ENCODE measurements around the gene COLGALT1.
"Not testable (repeated sequence)": the region's sequence is repeated elsewhere in the genome, so short reads cannot be mapped to it uniquely, and the experiment has no call there.

COLGALT1 gene

DNA sequence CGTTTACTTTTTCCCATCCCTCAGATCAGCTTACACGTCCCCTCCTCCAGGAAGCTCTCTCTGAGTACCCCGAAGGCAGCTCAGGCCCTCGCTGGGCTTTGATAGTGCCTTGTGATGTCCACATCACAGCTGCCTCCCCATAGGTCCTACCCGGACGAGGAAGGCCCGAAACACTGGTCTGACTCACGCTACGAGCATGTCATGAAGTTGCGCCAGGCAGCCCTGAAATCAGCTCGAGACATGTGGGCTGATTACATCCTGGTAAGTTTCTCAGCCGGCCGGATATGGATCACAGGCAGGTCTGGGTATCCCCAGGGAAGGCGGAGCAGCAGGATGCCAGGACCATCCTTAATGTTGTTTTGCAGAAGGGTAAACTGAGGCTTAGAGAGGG, 4.8 kb downstream of the COLGALT1 start:
- DNase-seq (ENCODE audit: low read depth in 2 of 2): no peak

DNA sequence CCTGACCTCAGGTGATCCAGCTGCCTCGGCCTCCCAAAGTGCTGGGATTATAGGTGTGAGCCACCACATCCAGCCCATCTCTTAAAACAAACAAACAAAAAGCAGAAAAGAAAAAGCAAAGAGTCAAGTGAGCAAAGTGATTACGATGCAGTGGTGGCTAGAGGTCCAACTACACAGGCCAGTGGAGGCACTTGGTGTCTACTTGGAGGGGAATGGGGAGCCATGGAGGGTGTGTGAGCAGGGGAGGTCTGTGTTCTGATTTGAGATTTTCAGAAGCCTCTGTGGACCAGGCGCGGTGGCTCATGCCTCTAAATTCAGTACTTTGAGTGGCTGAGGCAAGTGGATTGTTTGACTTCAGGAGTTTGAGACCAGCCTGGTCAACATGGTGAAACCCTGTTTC, 6.6 kb downstream of the COLGALT1 start:
- DNase-seq (ENCODE audit: low read depth in 2 of 2): no peak

DNA sequence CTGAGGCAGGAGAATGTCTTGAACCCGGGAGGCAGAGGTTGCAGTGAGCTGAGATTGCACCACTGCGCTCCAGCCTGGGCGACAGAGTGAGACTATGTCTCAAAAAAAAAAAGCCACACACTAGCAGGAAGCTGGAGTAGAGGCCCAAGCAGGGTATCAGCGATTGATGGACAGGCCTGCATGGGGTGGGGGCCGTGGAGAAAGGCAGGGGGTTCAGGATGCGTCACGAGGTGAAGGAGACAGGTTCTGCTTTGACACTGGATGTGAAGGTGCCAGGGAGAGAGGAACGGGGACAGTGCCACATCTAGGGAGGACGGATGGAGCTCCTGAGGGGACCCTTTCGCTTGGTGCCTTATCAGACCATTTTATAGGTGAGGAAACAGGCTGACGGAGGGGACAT, 7.1 kb downstream of the COLGALT1 start:
- no peak for DNase-seq (ENCODE audit: low read depth in 2 of 2)

DNA sequence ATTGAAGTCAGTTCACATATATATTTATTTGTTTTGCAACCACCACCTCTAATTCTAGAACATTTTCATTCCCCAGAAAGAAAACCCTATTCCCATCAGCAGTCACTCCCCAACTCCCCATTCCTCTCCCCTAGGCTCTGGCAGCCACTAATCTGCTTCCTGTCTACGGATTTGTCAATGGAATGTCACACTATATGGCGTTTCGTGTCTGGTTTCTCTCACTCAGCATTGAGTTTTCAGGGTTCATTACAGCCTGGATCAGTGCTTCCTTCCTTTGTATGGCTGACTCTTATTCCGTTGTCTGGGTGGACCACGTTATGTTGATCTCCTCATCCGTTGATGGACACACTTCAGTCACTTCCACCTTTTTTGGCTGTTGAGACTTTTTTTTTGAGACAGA, 9.3 kb downstream of the COLGALT1 start:
- no peak for DNase-seq (ENCODE audit: low read depth in 2 of 2)

DNA sequence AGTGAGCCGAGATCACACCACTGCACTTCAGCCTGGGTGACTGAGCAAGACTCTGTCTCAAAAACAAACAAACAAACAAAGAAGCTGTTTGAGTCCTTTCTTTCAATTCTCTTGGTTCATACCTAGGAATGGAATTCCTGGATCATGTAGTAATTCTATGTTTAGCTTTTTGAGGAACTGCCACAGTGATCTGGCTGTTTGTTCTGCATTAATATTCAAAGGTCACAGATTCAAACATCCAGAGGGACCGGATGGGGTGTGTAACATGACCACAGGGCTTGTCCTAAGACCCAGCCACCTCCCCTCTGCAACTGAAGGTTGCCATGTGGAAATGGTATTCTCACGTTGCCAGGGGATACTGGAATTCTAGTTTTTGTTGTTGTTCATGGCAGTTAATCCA, 10.2 kb downstream of the COLGALT1 start:
- no peak for DNase-seq (ENCODE audit: low read depth in 2 of 2)

DNA sequence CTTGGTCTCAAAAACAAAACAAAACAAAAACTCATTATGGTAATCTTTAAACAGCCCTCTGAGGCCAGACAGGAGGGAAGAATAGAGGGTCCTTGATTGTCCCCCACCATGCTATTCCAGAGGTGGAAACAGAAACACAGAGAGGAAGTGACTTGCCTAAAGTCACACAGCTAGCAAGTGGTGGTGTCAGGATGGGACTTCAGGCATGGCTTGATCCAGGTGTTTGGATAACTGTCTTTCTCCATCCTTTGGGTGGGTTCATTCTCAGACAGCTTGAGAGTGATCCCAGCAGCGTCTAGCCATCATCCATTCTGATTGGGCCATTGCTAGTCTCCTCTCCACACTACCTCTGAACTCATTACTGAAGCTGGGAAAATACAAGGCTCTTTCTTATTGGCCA, 12.5 kb downstream of the COLGALT1 start:
- no peak for DNase-seq (ENCODE audit: low read depth in 2 of 2)

DNA sequence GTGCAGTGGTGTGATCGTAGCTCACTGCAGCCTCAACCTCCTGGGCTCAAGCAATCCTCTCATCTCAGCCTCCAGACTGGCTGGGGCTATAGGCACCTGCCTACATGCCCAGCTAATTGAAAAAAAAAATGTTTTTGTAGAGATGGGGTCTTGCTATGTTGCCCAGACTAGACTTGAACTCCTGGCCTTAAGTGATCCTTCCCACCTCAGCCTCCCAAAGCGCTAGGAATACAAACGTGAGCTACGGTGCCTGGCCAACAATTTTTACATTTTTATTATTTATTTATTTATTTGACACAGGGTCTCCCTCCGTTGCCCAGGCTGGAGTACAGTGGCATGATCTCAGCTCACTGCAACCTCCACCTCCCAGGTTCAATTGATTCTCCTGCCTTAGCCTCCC, 14.8 kb downstream of the COLGALT1 start:
- not testable (repeated sequence) for DNase-seq (ENCODE audit: low read depth in 2 of 2)

DNA sequence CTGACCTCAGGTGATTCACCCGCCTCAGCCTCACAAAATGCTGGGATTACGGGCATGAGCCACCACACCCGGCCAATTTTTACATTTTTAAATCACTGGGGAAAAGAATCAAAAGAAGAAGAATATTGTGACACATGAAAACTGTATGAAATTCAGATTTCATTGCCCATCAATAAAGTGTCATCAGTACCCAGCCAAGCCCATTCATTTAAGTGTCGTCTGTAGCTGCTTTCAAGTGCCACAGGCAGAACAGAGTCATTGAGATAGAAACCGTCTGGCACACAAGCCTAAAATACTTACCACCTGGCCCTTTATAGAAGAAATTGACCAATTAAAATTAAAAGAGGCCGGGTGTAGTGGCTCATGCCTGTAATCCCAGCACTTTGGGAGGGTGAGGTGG, 15.3 kb downstream of the COLGALT1 start:
- DNase-seq (ENCODE audit: low read depth in 2 of 2): no peak

DNA sequence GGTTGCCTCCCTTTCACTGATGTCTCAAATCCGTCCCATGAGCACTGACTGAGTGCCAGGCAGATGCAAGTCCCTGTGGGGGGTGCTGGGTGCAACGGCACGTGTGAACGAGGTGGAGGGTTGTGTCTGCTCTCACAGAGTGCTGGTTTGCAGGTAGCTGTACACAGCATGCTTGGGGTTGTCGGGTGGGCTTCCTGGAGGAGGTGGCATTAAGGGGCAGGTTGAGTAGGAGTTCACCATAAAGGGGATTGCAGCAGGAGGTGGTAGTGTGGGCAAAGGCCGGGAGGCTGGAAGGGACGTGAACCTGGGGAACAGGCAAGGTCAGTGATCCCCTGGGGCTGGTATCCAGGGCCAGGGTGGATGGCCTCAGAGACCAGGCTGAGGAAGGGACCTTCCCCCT, 17.2 kb downstream of the COLGALT1 start:
- DNase-seq (ENCODE audit: low read depth in 2 of 2): no peak

DNA sequence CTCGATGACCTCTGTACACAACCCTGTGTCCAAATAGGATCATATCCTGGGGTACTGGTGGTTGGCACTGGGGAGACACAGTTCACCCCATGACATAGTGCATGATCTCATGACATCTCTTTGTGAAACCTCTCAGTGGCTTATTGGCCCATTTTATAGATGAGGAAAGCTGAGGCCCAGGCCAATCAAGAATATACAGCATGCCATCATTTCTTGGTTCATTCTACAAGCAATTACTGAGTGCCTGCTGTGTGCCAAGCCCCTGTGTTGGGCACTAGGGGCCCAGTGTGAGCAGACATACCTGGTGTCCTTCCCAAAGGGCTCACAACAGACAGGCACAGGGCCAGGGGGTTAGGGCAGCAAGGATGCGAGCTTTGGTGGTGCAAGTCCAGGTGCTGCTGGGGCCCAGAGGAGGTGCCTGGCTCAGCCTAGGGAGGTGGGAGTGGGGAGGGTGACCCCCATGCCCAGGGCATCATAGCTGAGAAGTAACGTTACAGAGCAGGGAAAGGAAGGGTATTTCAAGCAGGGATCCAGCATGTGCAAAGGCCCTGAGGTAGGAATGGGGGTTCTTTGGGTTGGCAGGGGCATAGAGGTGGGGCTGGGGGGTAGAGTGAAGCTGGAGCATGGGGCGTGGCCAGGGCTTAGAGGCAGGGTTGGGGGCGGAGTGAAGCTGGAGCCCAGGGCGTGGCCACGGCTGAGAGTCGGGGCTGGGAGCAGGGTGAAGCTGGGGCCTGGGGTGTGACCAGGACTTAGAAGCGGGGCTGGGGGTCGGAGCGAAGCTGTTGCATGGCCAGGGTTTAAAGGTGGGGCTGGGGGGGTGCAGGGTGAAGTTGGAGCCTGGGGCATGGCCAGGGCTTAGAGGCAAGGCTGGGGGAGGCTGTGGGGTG, 20.7 kb downstream of the COLGALT1 start:
- no peak for DNase-seq (ENCODE audit: low read depth in 2 of 2)

DNA sequence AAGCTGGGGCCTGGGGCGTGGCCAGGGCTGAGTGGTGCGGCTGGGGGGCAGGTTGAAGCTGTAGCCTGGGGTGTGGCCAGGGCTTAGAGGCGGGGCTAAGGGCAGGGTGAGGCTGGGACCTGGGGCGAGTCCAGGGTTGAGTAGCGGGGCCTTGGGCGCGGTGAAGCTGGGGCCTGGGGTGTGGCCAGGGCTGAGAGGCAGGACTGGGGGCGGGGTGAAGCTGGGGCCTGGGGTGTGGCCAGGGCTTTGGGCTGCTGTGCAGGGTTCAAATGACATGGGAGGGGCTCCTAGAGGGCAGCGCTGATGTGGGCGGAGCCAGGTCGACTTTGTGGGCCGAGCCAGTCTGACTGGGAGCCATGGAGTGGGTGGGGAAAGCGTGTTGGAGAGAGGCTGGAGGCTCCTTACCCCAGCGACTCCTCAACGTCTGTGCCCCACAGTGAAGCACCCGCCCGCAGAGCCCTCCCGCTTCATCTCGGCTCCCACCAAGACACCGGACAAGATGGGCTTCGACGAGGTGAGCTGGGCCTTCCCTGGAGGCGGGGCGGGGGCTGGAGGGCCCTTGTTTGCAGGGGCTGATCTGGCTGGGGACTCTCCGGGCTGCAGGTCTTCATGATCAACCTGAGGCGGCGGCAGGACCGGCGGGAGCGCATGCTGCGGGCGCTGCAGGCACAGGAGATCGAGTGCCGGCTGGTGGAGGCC, 21.5 kb downstream of the COLGALT1 start:
- peak in 1 of 2 donors; percentile 46 for DNase-seq (ENCODE audit: low read depth in 2 of 2)

DNA sequence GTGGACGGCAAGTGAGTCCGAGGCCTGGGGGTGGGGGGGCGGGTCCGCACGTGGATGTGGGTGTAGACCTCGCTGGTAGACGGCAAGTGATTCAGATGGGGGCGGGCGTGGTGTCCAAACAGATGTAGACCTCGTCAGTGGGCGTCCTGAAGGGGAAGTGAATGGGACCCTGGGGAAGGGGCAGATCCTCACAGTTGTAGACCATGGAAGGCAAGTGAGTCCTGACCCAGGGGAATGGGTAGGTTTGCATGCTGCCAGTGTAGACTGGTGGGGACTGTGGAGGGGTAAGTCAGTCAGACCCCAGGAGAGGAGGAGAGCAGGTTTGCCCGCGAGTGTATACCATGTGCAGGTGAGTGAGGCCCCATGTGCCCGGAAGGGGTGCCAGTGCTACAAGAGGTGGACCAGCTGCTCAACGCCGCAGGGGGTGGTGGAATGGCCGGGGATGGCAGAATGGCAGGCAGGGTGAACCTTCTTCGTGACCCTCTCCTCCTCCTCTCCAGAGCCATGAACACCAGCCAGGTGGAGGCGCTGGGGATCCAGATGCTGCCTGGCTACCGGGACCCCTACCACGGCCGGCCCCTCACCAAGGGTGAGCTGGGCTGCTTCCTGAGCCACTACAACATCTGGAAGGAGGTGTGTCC, 22.1 kb downstream of the COLGALT1 start:
- DNase-seq (ENCODE audit: low read depth in 2 of 2): no peak

DNA sequence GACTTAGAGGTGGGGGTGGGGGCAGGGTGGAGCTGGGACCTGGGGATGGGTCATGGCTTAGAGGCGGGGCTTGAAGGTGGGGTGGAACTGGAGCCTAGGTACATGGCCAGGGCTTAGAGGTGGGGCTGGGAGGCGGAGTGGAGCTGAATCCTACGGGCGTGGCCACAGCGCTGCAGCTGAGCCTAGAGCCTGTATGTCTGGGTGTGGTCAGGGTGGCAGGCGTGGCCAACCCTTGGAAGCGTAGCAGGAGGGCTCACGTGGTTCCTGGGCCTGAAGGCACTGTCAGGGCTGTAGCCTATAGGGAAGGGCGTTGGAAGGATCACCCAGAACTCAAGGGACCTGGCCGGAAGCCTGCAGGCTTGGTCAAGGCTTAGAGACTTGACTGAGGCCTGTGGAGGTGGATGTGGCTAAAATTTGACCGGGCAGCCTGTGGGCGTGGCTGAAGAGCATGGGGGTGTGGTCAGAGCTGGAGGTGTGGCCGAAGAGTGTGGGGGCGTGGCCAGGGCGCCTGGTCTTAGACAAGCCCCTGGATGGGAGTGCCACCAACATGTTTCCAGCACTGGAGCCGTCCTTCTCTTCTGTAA, 24.3 kb downstream of the COLGALT1 start:
- peak; percentile 34 to 36 for DNase-seq (ENCODE audit: low read depth in 2 of 2)

DNA sequence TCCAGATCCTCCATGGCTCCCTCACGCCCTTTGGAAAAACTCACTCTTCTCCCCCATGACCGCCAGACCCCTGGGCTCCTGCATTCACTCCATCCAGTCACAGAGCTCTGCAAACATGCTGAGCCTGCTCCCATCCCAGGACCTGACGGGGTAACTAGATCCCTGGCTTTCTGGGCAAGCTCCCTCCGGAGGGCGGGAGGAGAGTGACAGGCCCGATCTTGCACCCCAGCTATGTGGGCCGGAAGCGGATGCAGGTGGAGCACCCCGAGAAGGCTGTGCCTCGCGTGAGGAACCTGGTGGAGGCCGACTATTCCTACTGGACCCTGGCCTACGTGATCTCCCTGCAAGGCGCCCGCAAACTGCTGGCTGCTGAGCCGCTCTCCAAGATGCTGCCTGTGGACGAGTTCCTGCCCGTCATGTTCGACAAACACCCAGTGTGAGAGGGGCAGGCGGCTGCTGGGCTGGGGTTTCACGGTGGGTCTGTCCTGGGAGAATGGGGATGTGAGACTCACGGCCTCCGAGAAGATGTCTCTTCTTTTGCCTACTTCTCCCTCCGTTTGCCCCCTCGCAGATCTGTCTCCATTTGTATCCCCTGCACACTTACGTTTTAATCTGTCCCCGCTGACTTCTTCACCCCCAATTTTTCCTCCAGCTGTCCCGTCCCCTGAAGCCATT, 25.2 kb downstream of the COLGALT1 start:
- DNase-seq (ENCODE audit: low read depth in 2 of 2): no peak

DNA sequence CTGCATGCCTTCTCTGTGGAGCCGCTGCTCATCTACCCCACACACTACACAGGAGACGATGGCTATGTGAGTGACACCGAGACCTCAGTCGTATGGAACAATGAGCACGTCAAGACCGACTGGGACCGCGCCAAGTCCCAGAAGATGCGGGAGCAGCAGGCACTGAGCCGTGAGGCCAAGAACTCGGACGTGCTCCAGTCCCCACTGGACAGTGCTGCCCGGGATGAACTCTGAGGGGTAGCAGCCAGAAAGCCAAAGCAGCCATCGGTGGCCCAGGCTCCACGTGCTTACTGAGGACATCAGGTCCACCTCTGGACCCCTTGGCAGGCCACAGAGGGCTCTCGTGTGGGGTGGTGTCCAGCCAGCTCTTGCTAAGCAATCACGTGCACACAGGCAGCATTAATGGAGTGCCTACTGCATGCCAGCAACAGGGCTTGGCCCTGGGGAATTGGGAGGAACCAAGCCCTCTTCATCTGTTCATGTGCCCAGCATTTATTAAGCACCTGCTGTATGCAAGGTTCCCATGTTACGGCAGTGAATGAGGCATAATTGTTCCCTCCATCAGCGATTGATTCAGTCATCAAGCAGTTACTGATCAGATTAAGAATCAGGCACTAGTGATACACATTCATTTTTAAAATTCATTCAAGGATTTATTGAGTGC, 25.9 kb downstream of the COLGALT1 start:
- DNase-seq (ENCODE audit: low read depth in 2 of 2): no peak

DNA sequence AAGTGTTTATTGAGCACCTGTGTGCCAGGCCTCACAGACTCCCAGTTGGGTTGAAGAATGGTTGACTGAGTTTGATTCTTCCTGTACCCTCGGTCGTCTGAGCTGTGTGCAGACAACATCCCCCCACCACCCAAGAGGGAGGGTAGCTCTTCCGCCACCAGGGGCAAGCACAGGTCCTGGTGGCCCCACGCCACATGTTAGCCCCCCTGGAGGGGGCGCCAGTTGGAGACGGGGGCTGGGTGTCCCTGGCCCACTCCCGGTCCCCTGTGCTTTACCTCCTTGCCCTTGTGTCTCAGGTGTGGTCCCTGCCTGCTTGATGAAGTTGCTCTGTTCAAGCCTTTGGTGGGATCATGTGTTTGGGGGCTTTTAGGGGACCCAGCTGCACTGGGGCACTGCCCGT, 27.2 kb downstream of the COLGALT1 start:
- no peak for DNase-seq (ENCODE audit: low read depth in 2 of 2)

DNA sequence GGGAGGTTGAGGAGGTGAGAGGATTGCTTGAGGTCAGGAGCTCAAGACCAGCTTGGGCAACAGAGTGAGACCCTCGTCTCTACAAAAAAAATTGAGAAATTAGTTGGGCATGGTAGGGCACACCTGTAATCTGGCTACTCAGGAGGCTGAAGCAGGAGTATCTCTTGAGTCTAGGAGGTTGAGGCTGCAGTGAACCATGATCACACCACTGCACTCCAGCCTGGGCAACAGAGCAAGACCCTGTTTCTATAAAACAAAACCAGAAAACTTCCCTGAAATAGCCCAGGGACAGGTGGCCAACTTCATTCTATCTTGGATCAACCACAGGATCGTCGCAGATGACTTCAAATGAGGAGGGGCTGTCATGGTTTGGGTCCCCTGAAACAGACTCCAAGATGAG, 28.7 kb downstream of the COLGALT1 start:
- no peak for DNase-seq (ENCODE audit: low read depth in 2 of 2)

DNA sequence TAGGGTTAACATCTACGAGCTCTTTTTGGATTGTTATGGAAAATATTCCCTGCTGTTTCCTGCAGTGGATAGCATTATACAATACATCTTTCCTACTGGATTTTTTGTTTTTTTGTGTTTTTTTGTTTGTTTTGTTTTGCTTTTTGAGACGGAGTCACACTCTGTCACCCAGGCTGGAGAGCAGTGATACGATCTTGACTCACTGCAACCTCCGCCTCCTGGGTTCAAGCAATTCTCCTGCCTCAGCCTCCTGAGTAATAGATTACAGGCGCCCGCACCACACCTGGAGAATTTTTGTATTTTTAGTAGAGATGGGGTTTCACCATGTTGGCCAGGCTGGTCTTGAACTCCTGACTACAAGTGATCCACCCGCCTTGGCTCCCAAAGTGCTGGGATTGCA, 29.9 kb downstream of the COLGALT1 start:
- not testable (repeated sequence) for DNase-seq (ENCODE audit: low read depth in 2 of 2)

DNA sequence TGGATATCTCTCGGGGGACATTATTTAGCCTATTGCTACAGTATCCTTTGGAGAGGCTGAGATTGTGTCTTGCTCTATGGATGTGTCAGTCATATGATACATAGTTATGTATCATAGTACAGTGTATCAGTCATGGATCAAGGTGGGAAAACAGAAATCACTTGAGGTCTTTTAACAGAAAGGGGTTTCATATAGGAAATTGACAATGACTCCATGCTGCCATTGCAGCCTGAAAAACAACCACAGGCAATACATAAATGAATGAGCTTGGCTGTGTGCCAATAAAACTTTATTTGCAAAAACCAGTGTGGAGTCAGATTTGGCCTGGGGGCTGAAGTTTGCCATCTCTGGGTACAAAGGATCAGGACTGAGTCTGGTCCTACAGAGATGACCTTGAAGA, 35.4 kb downstream of the COLGALT1 start:
- no peak for DNase-seq (ENCODE audit: low read depth in 2 of 2)

DNA sequence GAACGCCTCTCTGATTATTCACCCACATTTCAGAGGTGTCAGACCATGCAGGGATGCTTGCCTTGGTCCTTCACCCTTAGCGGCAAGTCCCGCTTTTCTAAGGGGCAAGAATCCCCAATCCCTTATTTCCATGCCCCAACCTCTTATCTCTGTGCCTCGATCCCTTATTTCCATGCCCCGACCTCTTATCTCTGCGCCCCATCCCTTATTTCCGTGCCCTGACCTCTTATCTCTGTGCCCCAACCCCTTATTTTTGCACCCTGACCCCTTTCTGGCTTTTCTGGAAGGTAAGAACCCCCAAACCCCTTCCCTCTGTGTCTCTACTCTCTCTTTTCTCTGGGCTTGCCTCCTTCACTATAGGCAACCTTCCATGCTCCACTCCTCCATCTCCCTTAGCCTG, 38.8 kb downstream of the COLGALT1 start:
- DNase-seq (ENCODE audit: low read depth in 2 of 2): not testable (repeated sequence)

DNA sequence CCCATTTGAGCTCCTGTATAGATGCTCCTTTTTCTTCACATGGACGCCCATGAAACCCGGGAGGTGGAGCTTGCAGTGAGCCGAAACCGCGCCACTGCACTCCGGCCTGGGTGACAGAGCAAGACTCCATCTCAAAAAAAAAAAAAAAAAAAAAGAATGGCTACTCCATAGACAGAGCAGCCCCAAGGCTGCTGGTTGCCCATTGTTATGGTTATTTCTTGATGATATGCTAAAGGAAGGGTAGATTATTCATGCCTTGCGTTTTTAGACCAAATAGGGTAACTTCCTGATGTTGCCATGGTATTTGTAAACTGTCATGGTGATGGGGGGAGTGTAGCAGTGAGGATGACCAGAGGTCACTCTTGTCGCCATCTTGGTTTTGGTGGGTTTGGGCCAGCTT, 42.6 kb downstream of the COLGALT1 start:
- not testable (repeated sequence) for DNase-seq (ENCODE audit: low read depth in 2 of 2)
